B cell (primary cell): ENCODE measurements around the gene BST1.

ENCODE experiments used
- CTCF ChIP-seq: fragments of 200-600 bp; IDR thresholded peaks from one replicate; pipeline ENCODE4 v1.8.0; 2022; ENCODE audit warnings: antibody characterized with exemption, mild to moderate bottlenecking
- EZH2 ChIP-seq: IDR thresholded peaks from 2 replicates; pipeline ENCODE4 v1.6.1; 2012; ENCODE audit warnings: borderline replicate concordance, low read depth, mild to moderate bottlenecking, moderate library complexity, low read length; ENCODE audit not compliant: insufficient read depth, poor library complexity, severe bottlenecking

GRCh38 chr4:15703439-15703838 is 574 bp downstream of the BST1 start:
- TF ChIP-seq CTCF: no peak
- TF ChIP-seq EZH2: no peak
